HepG2 (cell line): ENCODE measurements around the gene PARD3. TPM values are rescaled to one million over a fixed set of nuclear protein-coding genes. Genes with fewer than 3 reads are reported as not detected.

ENCODE experiments used
- ATAC-seq: fragments of 200-7000 bp; cut with Tn5 transposase; 3 replicates; pipeline ENCODE4 v1.9.1; 2020; ENCODE audit warnings: mild to moderate bottlenecking, moderate library complexity
- BruUV-seq: library from RNA; stranded (reverse); fragments of 400-500 nt; replicated peaks from 2 replicates; lab custom pipeline; 2021; lab: Mats Ljungman, UMichigan
- CTCF ChIA-PET: fragments of 300-600 bp; formaldehyde crosslinking; extraction: SDS; loops from one replicate; lab custom pipeline; 2021; ENCODE audit warnings: low total read pairs, inconsistent platforms, low intra/inter-chr PET ratio; lab: Yijun Ruan, JAX
- POLR2A ChIA-PET: fragments of 350-600 bp; sonication (Branson Sonifier 250); formaldehyde crosslinking; loops from one replicate; lab custom pipeline; 2020; ENCODE audit warnings: antibody characterized with exemption, inconsistent platforms; lab: Yijun Ruan, JAX
- DNase-seq: peaks from one replicate; pipeline ENCODE4 v3.0.0-alpha.2; 2015; ENCODE audit warnings: low spot score
- FAIRE-seq: peaks from 3 replicates; lab custom pipeline; 2011; peaks lifted over from hg19 to GRCh38; lab: Jason Lieb, UNC
- H2AFZ ChIP-seq: one replicate; pipeline ENCODE4 v1.6.1; 2011; ENCODE audit warnings: low read length, inconsistent platforms
- H3K27ac ChIP-seq: fragments of 300-600 bp; 3 replicates; pipeline ENCODE4 v1.8.0; 2011; ENCODE audit warnings: mixed run types, mild to moderate bottlenecking, mixed read lengths, low read length, inconsistent platforms; ENCODE audit not compliant: insufficient read depth; ENCODE audit errors: extremely low read length
- H3K27me3 ChIP-seq, 2 experiments: fragments of 200-600 bp in 1 of 2; 2 replicates in 1 of 2; 3 replicates in 1 of 2; pipeline versions ENCODE4 v1.6.0 to v1.8.0; 2011; ENCODE audit warnings: low read length in 2 of 2, mild to moderate bottlenecking in 2 of 2, moderate library complexity in 2 of 2, inconsistent platforms in 1 of 2; ENCODE audit not compliant: insufficient read depth in 2 of 2, control insufficient read depth in 1 of 2
- H3K36me3 ChIP-seq, 2 experiments: fragments of 200-600 bp in 1 of 2; replicated peaks in 1 of 2; 2 replicates in 1 of 2; 3 replicates in 1 of 2; pipeline versions ENCODE4 v1.5.1 to v1.8.0; 2011; ENCODE audit warnings: low read length in 2 of 2, inconsistent platforms in 1 of 2; ENCODE audit not compliant: insufficient read depth in 2 of 2, control insufficient read depth in 1 of 2
- H3K4me1 ChIP-seq: 2 replicates; pipeline ENCODE4 v1.5.1; 2012; ENCODE audit warnings: low read length, inconsistent platforms; ENCODE audit not compliant: insufficient read depth
- H3K4me2 ChIP-seq: 2 replicates; pipeline ENCODE4 v1.6.0; 2011; ENCODE audit warnings: low read depth, low read length, inconsistent platforms
- H3K4me3 ChIP-seq, 3 experiments: fragments of 200-600 bp in 1 of 3; sonication (generic), shearing (Covaris generic) in 1 of 3; replicated peaks in 1 of 3; 2 replicates each; pipeline ENCODE4 v1.5.1; 2011 to 2016; ENCODE audit warnings: low read length in 3 of 3, inconsistent platforms in 2 of 3, low read depth in 2 of 3, mild to moderate bottlenecking in 2 of 3, control low read depth in 1 of 3, mixed read lengths in 1 of 3; ENCODE audit not compliant: insufficient read depth in 1 of 3
- H3K79me2 ChIP-seq: one replicate; pipeline ENCODE4 v1.6.1; 2011; ENCODE audit warnings: low read length, inconsistent platforms; ENCODE audit not compliant: insufficient read depth
- H3K9ac ChIP-seq: 2 replicates; pipeline ENCODE4 v1.6.0; 2011; ENCODE audit warnings: mild to moderate bottlenecking, low read depth, low read length, inconsistent platforms; ENCODE audit not compliant: insufficient read depth
- H3K9me3 ChIP-seq: 2 replicates; pipeline ENCODE4 v1.5.1; 2012; ENCODE audit warnings: mild to moderate bottlenecking, low read length
- H4K20me1 ChIP-seq: 2 replicates; pipeline ENCODE4 v1.6.0; 2011; ENCODE audit warnings: inconsistent platforms, mild to moderate bottlenecking, low read length, moderate library complexity; ENCODE audit not compliant: insufficient read depth
- ATF2 ChIP-seq: sonication (generic); formaldehyde crosslinking; IDR thresholded peaks from 2 replicates; pipeline ENCODE4 v1.4.0; 2020; ENCODE audit warnings: missing genetic modification reagents
- ATF7 ChIP-seq, 2 experiments: fragments of 450-650 bp in 1 of 2; sonication (generic) in 1 of 2; formaldehyde crosslinking in 1 of 2; IDR thresholded peaks; 2 replicates each; pipeline versions ENCODE4 v1.4.0 to v1.6.1; 2016 to 2020; ENCODE audit warnings: antibody characterized with exemption in 1 of 2, mild to moderate bottlenecking in 1 of 2, missing genetic modification reagents in 1 of 2
- FOXK1 ChIP-seq: sonication (generic); formaldehyde crosslinking; IDR thresholded peaks from 2 replicates; pipeline ENCODE4 v1.4.0; 2020; ENCODE audit warnings: low read depth, missing genetic modification reagents, borderline replicate concordance
- GATAD1 ChIP-seq: IDR thresholded peaks from 2 replicates; pipeline ENCODE4 v1.6.1; 2016; ENCODE audit warnings: missing genetic modification reagents, missing compliant biosample characterization
- JARID2 ChIP-seq: sonication (generic); formaldehyde crosslinking; IDR thresholded peaks from 2 replicates; pipeline ENCODE4 v1.8.1; 2023; ENCODE audit warnings: missing genetic modification reagents, inconsistent platforms; ENCODE audit not compliant: insufficient replicate concordance
- KDM4B ChIP-seq: sonication (generic); formaldehyde crosslinking; IDR thresholded peaks from 2 replicates; pipeline ENCODE4 v1.4.0; 2020; ENCODE audit warnings: missing genetic modification reagents
- KDM5A ChIP-seq: fragments of 200-600 bp; sonication (generic); IDR thresholded peaks from 2 replicates; pipeline ENCODE4 v1.7.0; 2018; ENCODE audit warnings: antibody characterized with exemption, mild to moderate bottlenecking, low read length, borderline replicate concordance
- KLF15 ChIP-seq: sonication (generic); formaldehyde crosslinking; IDR thresholded peaks from 2 replicates; pipeline ENCODE4 v1.8.1; 2023; ENCODE audit warnings: borderline replicate concordance, mild to moderate bottlenecking, inconsistent platforms, missing genetic modification reagents, mixed read lengths
- KMT2A ChIP-seq: sonication (generic); formaldehyde crosslinking; IDR thresholded peaks from 2 replicates; pipeline ENCODE4 v1.4.0; 2020; ENCODE audit warnings: missing genetic modification reagents
- NR2F1 ChIP-seq, 2 experiments: fragments of 450-650 bp in 1 of 2; formaldehyde crosslinking in 1 of 2; IDR thresholded peaks; 2 replicates each; pipeline versions ENCODE4 v1.5.0 to v1.6.1; 2016 to 2020; ENCODE audit warnings: mild to moderate bottlenecking in 1 of 2, missing compliant biosample characterization in 1 of 2, missing genetic modification reagents in 1 of 2, moderate library complexity in 1 of 2
- POLR2AphosphoS2 ChIP-seq: IDR thresholded peaks from 2 replicates; pipeline ENCODE4 v1.6.1; 2011; ENCODE audit warnings: low read depth, low read length, improper control_type of control experiment
- SAP130 ChIP-seq: IDR thresholded peaks from 2 replicates; pipeline ENCODE4 v1.6.1; 2016; ENCODE audit warnings: low read depth
- ZFP62 ChIP-seq: sonication (generic); formaldehyde crosslinking; IDR thresholded peaks from 2 replicates; pipeline ENCODE4 v1.4.0; 2020; ENCODE audit warnings: missing genetic modification reagents
- ZSCAN31 ChIP-seq: sonication (generic); formaldehyde crosslinking; IDR thresholded peaks from 2 replicates; pipeline ENCODE4 v1.5.0; 2020; ENCODE audit warnings: low read depth, mild to moderate bottlenecking, missing genetic modification reagents
- WGBS: methylation state at CpG from one replicate; pipeline ENCODE4 v1.1.6; 2017; ENCODE audit warnings: low lambda C conversion rate; 5-methylcytosine and 5-hydroxymethylcytosine counted together
- in situ Hi-C: cut with HindIII; loops from 2 replicates; pipeline ENCODE4 v1.10.0; 2017; ENCODE audit warnings: low pct_unique_long_range_greater_than_20kb; ENCODE audit not compliant: extremely low pct_ligation_motif_present
- intact Hi-C: fragments of 100-400 bp; cut with micrococcal nuclease; formaldehyde crosslinking; loops from one replicate; pipeline ENCODE4 v1.10.0; 2022; ENCODE audit not compliant: unreplicated experiment
- polyA plus RNA-seq, 8 experiments: library from polyadenylated mRNA; depleted of rRNA in 3 of 8; stranded (reverse) in 7 of 8; unstranded in 1 of 8; fragments of >200 nt; fragmentation: Illumina TruSeq in 4 of 8; extraction: Trizol in 4 of 8; gene quantifications; 2 replicates each; pipeline versions ENCODE4 v1.2.1 to v1.2.3, GENCODE V29; 2011 to 2016; ENCODE audit warnings: low read depth in 4 of 8, missing spikeins in 1 of 8, mixed read lengths in 1 of 8; ENCODE audit not compliant: insufficient read depth in 1 of 8
- total RNA-seq, 5 experiments: library from RNA; depleted of rRNA; stranded (reverse); fragments of >200 nt; fragmentation: Illumina TruSeq; extraction: Trizol; gene quantifications; 2 replicates each; pipeline ENCODE4 v1.2.3, GENCODE V29; 2016; ENCODE audit warnings: low read depth in 1 of 5

PARD3 gene
- total and polyA plus RNA-seq, 2 of the 13 experiments (the other 11 are each of a cell fraction or from before 2014, with no cell fraction given) = 40.9 to 60.0 TPM

DNA sequence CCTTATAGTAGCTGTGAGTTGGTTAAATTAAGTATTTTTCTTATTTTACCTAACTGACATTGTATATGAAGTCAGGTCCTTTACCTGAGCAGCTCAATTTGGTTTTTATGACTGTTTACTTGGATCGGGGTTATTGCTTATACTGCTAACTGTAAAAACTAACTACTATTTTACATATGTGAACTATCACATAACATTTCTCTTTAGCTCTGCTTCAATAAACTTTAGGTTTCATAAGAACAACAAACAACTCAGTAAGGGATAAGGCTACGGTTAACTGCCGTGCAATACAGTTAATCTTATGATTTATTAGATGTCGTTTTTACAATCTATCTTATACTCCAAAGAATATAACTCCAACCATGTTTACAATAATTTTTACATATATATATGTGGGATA, 480.2 kb downstream of the PARD3 start:
- Histone ChIP-seq H3K79me2 (no peaks in the 10 kb centered on the region), H3K4me3 (no peak overlapping the region), H3K4me2 (no peak overlapping the region), H3K36me3 (peaks cover 1 to 11% of the 10 kb centered on the region in 2 experiments; a peak in 4 of 5 replicates), H3K4me1 (no peaks in the 10 kb centered on the region), H3K9ac (no peak overlapping the region), H3K27ac (no peak overlapping the region), H4K20me1 (no peaks in the 10 kb centered on the region), H2AFZ (no peak overlapping the region), H3K27me3 (no peaks in the 10 kb centered on the region), H3K9me3 (no peaks in the 10 kb centered on the region)
- TF ChIP-seq GATAD1 (CRISPR knock-in tag) = no peak
- TF ChIP-seq KDM4B (CRISPR knock-in tag) = no peak
- TF ChIP-seq KDM5A = no peak
- no peak for TF ChIP-seq ZSCAN31 (CRISPR knock-in tag)
- TF ChIP-seq FOXK1 (CRISPR knock-in tag) = no peak
- TF ChIP-seq ATF7 (IDR thresholded peaks at IDR 0.05) = no peak
- TF ChIP-seq ATF7 (CRISPR knock-in tag; IDR thresholded peaks at IDR 0.05) = no peak
- no peak for TF ChIP-seq SAP130 (CRISPR knock-in tag)
- TF ChIP-seq POLR2AphosphoS2 = no peak
- TF ChIP-seq NR2F1 (CRISPR knock-in tag; IDR thresholded peaks at IDR 0.05) = no peak
- no peak for TF ChIP-seq KLF15 (CRISPR knock-in tag)
- no peak for TF ChIP-seq KMT2A (CRISPR knock-in tag)
- TF ChIP-seq ATF2 (CRISPR knock-in tag) = no peak
- no peak for TF ChIP-seq JARID2
- TF ChIP-seq ZFP62 (CRISPR knock-in tag) = no peak
- in situ Hi-C loops = no loop called here
- no peak for ATAC-seq
- no peak for DNase-seq
- CTCF ChIA-PET = no interaction called here
- intact Hi-C loops = no loop called here
- BruUV-seq = no TSS peak
- POLR2A ChIA-PET = no interaction called here
- WGBS = 98% methylated on average over 4 of the region's 4 CpGs
- no peak for FAIRE-seq
